Sigmoid colon (tissue), 4 donors: ENCODE results near the gene UGT1A5.
"Not testable (repeated sequence)": the region's sequence is repeated elsewhere in the genome, so short reads cannot be mapped to it uniquely, and the experiment has no call there.

Experiments used
- POLR2A ChIP-seq, 2 donors: fragments of 450-650 bp; IDR thresholded peaks; one replicate each; pipeline ENCODE4 v1.6.1; 2016; ENCODE audit warnings: antibody characterized with exemption in 2 of 2, mild to moderate bottlenecking in 2 of 2, moderate library complexity in 2 of 2
- POLR2AphosphoS5 ChIP-seq, 4 donors: sonication (generic); formaldehyde crosslinking; IDR thresholded peaks; one replicate each; pipeline ENCODE4 v1.6.1; 2017; ENCODE audit warnings: antibody characterized with exemption in 4 of 4

- TF ChIP-seq POLR2AphosphoS5, POLR2A (IDR thresholded peaks at IDR 0.05): not testable (repeated sequence)
Observed at GRCh38 chr2:233751212-233752009, 38.7 kb downstream of the UGT1A5 start.
